Measurements from ENCODE around the gene INHBB.

The INHBB gene

GRCh38 chr2:120352696-120353590 lies 7.0 kb downstream of the INHBB start:
- no peak for TF ChIP-seq CTCF (IDR thresholded peaks at IDR 0.05; ENCODE audit: control extremely low read depth, extremely low read depth, low read depth, missing control alignments)
- ChIA-PET CTCF (interaction anchor here (1.1 kb wide), 1 partner anchor 9 kb away, joined by 4 read pairs; no protein-coding TSS in a partner anchor), POLR2A (no interaction called here)
- no peak for DNase-seq (ENCODE audit: extremely low spot score)

- no peak for DNase-seq (ENCODE audit: extremely low spot score)
- TF ChIP-seq CTCF (IDR thresholded peaks at IDR 0.05; ENCODE audit: control extremely low read depth, extremely low read depth, low read depth, missing control alignments): no peak
- POLR2A ChIA-PET: no interaction called here
- CTCF ChIA-PET: no interaction called here
Measured at GRCh38 chr2:120353591-120353898, 7.6 kb downstream of the INHBB start.

- ChIA-PET CTCF (no interaction called here), POLR2A (no interaction called here)
- no peak for DNase-seq (ENCODE audit: extremely low spot score)
- TF ChIP-seq CTCF (IDR thresholded peaks at IDR 0.05; ENCODE audit: control extremely low read depth, extremely low read depth, low read depth, missing control alignments): no peak
Measured at GRCh38 chr2:120353931-120354330, 8.0 kb downstream of the INHBB start.

- ChIA-PET POLR2A (no interaction called here), CTCF (no interaction called here)
- no peak for DNase-seq (ENCODE audit: extremely low spot score)
- TF ChIP-seq CTCF (IDR thresholded peaks at IDR 0.05; ENCODE audit: control extremely low read depth, extremely low read depth, low read depth, missing control alignments): no peak
Measured at GRCh38 chr2:120354467-120354866, 8.5 kb downstream of the INHBB start.

GRCh38 chr2:120354935-120355779 lies 9.2 kb downstream of the INHBB start:
- DNase-seq (ENCODE audit: extremely low spot score): no peak
- ChIA-PET POLR2A (no interaction called here), CTCF (no interaction called here)
- no peak for TF ChIP-seq CTCF (IDR thresholded peaks at IDR 0.05; ENCODE audit: control extremely low read depth, extremely low read depth, low read depth, missing control alignments)

GRCh38 chr2:120355780-120356266 lies 9.9 kb downstream of the INHBB start:
- ChIA-PET CTCF (no interaction called here), POLR2A (no interaction called here)
- no peak for DNase-seq (ENCODE audit: extremely low spot score)
- no peak for TF ChIP-seq CTCF (IDR thresholded peaks at IDR 0.05; ENCODE audit: control extremely low read depth, extremely low read depth, low read depth, missing control alignments)

Data from GM10248 (cell line).